Measurements from ENCODE around the gene HOXA10. TPM values are rescaled to one million over a fixed set of nuclear protein-coding genes. Genes with fewer than 3 reads are reported as not detected.
A peak's percentile ranks its signal among the peaks of the same experiment; 100 is the strongest.

Gene HOXA10
- total RNA-seq, 3 donors from 2014 or later = 25.0 to 56.9 (median 25.8) TPM

- DNase-seq (peak; percentile 86 to 89 (median 86)), ATAC-seq (peak; percentile 19)
- peak overlapping the region; percentile 48 for H3K4me3 ChIP-seq
- intact Hi-C loops (cut with DNase I, micrococcal nuclease) = no loop called here
- no peaks in the 10 kb centered on the region for H3K36me3 ChIP-seq (ENCODE audit: low read depth)
- H3K9me3 ChIP-seq = no peaks in the 10 kb centered on the region
- peaks cover 11% of the 10 kb centered on the region for H3K4me1 ChIP-seq (ENCODE audit: low read depth)
- TF ChIP-seq CTCF (IDR thresholded peaks at IDR 0.05) = no peak
These were observed 1.2 kb downstream of the HOXA10 start for GRCh38 chr7:27172823-27173510.

DNA sequence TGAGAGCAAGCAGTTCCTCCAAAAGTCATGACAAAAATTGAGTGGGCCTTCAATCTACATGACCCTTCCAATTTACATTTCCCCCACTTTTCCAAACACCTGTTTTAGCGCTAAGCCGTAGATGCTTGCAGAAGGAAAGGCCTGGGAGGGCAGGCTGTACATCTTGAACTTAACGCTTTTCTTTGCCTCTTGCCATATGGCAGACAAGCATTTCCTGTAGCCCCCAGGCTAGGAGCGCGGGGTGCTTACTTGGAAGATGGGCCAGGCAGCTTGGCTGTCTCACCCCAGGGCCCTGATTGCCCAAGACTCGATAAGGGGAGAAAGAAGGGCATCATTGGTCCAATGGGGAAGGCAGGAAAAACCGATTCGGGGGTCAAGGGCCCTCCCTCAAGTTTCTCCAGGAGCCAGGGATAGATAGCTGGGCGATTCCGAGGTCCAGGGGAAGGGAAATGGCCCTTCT, 1.8 kb downstream of the HOXA10 start:
- intact Hi-C loops (cut with DNase I, micrococcal nuclease) = no loop called here
- Histone ChIP-seq H3K4me1 (ENCODE audit: low read depth) (peaks cover 11% of the 10 kb centered on the region), H3K4me3 (peak overlapping the region; percentile 48), H3K36me3 (ENCODE audit: low read depth) (no peaks in the 10 kb centered on the region), H3K9me3 (no peaks in the 10 kb centered on the region)
- no peak for TF ChIP-seq CTCF (IDR thresholded peaks at IDR 0.05)
- no peak for ATAC-seq
- peak in 2 of 3 donors; percentile 41 to 61 for DNase-seq

DNA sequence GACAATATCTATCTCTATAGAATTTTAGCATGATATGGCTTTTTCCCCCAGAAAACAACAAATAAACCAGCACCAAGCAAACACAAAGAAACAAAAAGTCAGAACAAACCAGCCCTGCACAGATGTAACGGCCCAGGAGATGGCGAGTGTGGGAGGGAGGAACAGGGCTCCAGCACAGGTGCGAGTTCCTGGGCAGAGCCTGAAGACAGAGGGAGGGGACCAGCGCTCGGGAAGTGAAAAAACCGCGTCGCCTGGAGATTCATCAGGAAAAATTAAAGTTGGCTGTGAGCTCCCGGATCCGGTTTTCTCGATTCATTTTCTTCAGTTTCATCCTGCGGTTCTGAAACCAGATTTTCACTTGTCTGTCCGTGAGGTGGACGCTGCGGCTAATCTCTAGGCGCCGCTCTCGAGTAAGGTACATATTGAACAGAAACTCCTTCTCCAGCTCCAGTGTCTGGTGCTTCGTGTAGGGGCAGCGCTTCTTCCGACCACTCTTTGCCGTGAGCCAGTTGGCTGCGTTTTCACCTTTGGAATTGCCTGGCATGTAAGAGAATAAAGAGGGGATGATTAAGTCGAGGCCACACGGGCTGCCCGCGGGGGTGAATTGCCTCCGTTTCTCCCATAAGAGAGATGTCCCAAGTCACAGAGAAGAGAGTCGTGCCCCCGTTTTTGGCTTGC, 2.3 kb downstream of the HOXA10 start:
- intact Hi-C loops (cut with DNase I, micrococcal nuclease) = no loop called here
- no peak for TF ChIP-seq CTCF (IDR thresholded peaks at IDR 0.05)
- no peaks in the 10 kb centered on the region for H3K9me3 ChIP-seq
- H3K36me3 ChIP-seq (ENCODE audit: low read depth) = no peaks in the 10 kb centered on the region
- ATAC-seq (no peak), DNase-seq (peak in 2 of 3 donors; percentile 53 to 56)
- H3K4me3 ChIP-seq = no peak overlapping the region
- H3K4me1 ChIP-seq (ENCODE audit: low read depth) = peaks cover 11% of the 10 kb centered on the region

GRCh38 chr7:27171325-27171636, 2.8 kb downstream of the HOXA10 start:
- Histone ChIP-seq H3K9me3 (no peaks in the 10 kb centered on the region), H3K36me3 (ENCODE audit: low read depth) (no peaks in the 10 kb centered on the region), H3K4me1 (ENCODE audit: low read depth) (peaks cover 11% of the 10 kb centered on the region), H3K4me3 (no peak overlapping the region)
- ATAC-seq (no peak), DNase-seq (peak in 2 of 3 donors; percentile 63 to 70)
- intact Hi-C loops (cut with DNase I, micrococcal nuclease) = no loop called here
- TF ChIP-seq CTCF (IDR thresholded peaks at IDR 0.05) = no peak

GRCh38 chr7:27170426-27171324, 3.4 kb downstream of the HOXA10 start:
- TF ChIP-seq CTCF (IDR thresholded peaks at IDR 0.05) = no peak
- peak overlapping the region; percentile 11 for H3K4me3 ChIP-seq
- ATAC-seq (no peak), DNase-seq (no peak)
- no peaks in the 10 kb centered on the region for H3K9me3 ChIP-seq
- H3K4me1 ChIP-seq (ENCODE audit: low read depth) = peaks cover 11% of the 10 kb centered on the region
- intact Hi-C loops (cut with DNase I, micrococcal nuclease) = no loop called here
- H3K36me3 ChIP-seq (ENCODE audit: low read depth) = no peaks in the 10 kb centered on the region

Data from mucosa of descending colon (tissue), 3 donors.